ENCODE results near the gene C11orf86.

C11orf86 gene, protein sequence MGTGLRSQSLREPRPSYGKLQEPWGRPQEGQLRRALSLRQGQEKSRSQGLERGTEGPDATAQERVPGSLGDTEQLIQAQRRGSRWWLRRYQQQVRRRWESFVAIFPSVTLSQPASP

GRCh38 chr11:66974724-66975404 is at the start of gene C11orf86:
TSS of gene C11orf86 (plus strand) at chr11:66975304. CDS start at chr11:66975363, 59 bp downstream.
- Histone ChIP-seq H3K4me2 (ENCODE audit: low read length) (no peak within 1 kb of the TSS), H3K27ac (ENCODE audit: low read depth, low read length) (no peak within 1 kb of the TSS), H3K9me3 (ENCODE audit: control insufficient read depth, insufficient read depth, low read length) (no peaks in the 10 kb centered on the region), H3K4me3 (ENCODE audit: low read length) (no peak within 1 kb of the TSS), H4K20me1 (ENCODE audit: control insufficient read depth, insufficient read depth, low read depth, low read length) (no peaks in the 10 kb centered on the region), H3K27me3 (ENCODE audit: control insufficient read depth, low read length) (peaks cover 10% of the 10 kb centered on the region; the same call in 1 of the 2 replicates), H3F3A (ENCODE audit: control insufficient read depth, insufficient read depth) (no peaks in the 10 kb centered on the region), H3K4me1 (ENCODE audit: control insufficient read depth, low read length) (no peaks in the 10 kb centered on the region), H3K9me2 (replicated peaks; ENCODE audit: control insufficient read depth, low read length) (no peaks in the 10 kb centered on the region), H3K79me2 (ENCODE audit: control insufficient read depth, low read length) (no peaks in the 10 kb centered on the region), H3K36me3 (ENCODE audit: control insufficient read depth, low read length) (no peaks in the 10 kb centered on the region)
- TF ChIP-seq EZH2phosphoT487 (IDR thresholded peaks at IDR 0.05; ENCODE audit: borderline replicate concordance, low read length) (no peak), CTCF (IDR thresholded peaks at IDR 0.05; ENCODE audit: low read depth, low read length, poor library complexity, severe bottlenecking) (no peak)

- Histone ChIP-seq H3F3A (ENCODE audit: control insufficient read depth, insufficient read depth) (no peaks in the 10 kb centered on the region), H3K4me2 (ENCODE audit: low read length) (no peak overlapping the region), H3K4me1 (ENCODE audit: control insufficient read depth, low read length) (no peaks in the 10 kb centered on the region), H3K79me2 (ENCODE audit: control insufficient read depth, low read length) (no peaks in the 10 kb centered on the region), H3K4me3 (ENCODE audit: low read length) (no peak overlapping the region), H3K27me3 (ENCODE audit: control insufficient read depth, low read length) (peaks cover 24% of the 10 kb centered on the region), H3K9me2 (replicated peaks; ENCODE audit: control insufficient read depth, low read length) (no peaks in the 10 kb centered on the region), H3K36me3 (ENCODE audit: control insufficient read depth, low read length) (no peaks in the 10 kb centered on the region), H3K27ac (ENCODE audit: low read depth, low read length) (no peak overlapping the region), H3K9me3 (ENCODE audit: control insufficient read depth, insufficient read depth, low read length) (no peaks in the 10 kb centered on the region), H4K20me1 (ENCODE audit: control insufficient read depth, insufficient read depth, low read depth, low read length) (no peaks in the 10 kb centered on the region)
- no peak for TF ChIP-seq CTCF (IDR thresholded peaks at IDR 0.05; ENCODE audit: low read depth, low read length, poor library complexity, severe bottlenecking)
Measured at GRCh38 chr11:66929753-66930152, 45.4 kb upstream of the C11orf86 start.

DNA sequence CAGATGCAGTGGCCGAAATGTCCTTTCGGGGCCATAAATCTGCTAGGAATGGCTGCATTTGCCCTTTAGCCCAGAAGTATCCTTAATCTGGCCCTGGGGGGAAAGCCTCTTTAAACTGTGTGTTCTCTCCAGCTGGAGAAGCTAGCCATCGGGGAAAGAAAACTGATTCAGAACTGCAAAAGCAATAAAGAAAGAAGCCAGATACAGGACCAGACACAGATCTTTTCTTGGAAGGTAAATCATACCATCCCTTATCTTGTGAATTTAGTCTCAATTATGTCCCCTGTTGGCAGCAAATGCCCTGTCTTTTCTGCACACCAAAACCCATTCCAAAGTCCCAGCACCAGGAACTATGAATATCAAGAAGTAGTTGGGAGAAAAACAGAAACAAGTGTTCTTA is 42.6 kb upstream of the C11orf86 start:
- Histone ChIP-seq H3K36me3 (ENCODE audit: control insufficient read depth, low read length) (no peaks in the 10 kb centered on the region), H3K9me3 (ENCODE audit: control insufficient read depth, insufficient read depth, low read length) (no peaks in the 10 kb centered on the region), H3K4me3 (ENCODE audit: low read length) (no peak overlapping the region), H3K4me2 (ENCODE audit: low read length) (no peak overlapping the region), H3F3A (ENCODE audit: control insufficient read depth, insufficient read depth) (no peaks in the 10 kb centered on the region), H4K20me1 (ENCODE audit: control insufficient read depth, insufficient read depth, low read depth, low read length) (no peaks in the 10 kb centered on the region), H3K27ac (ENCODE audit: low read depth, low read length) (no peak overlapping the region), H3K79me2 (ENCODE audit: control insufficient read depth, low read length) (no peaks in the 10 kb centered on the region), H3K27me3 (ENCODE audit: control insufficient read depth, low read length) (peaks cover 35% of the 10 kb centered on the region), H3K9me2 (replicated peaks; ENCODE audit: control insufficient read depth, low read length) (no peaks in the 10 kb centered on the region), H3K4me1 (ENCODE audit: control insufficient read depth, low read length) (no peaks in the 10 kb centered on the region)
- TF ChIP-seq CTCF (IDR thresholded peaks at IDR 0.05; ENCODE audit: low read depth, low read length, poor library complexity, severe bottlenecking) (no peak), EZH2phosphoT487 (IDR thresholded peaks at IDR 0.05; ENCODE audit: borderline replicate concordance, low read length) (no peak)
